ENCODE measurements around the gene RUNX2.

Gene RUNX2

DNA sequence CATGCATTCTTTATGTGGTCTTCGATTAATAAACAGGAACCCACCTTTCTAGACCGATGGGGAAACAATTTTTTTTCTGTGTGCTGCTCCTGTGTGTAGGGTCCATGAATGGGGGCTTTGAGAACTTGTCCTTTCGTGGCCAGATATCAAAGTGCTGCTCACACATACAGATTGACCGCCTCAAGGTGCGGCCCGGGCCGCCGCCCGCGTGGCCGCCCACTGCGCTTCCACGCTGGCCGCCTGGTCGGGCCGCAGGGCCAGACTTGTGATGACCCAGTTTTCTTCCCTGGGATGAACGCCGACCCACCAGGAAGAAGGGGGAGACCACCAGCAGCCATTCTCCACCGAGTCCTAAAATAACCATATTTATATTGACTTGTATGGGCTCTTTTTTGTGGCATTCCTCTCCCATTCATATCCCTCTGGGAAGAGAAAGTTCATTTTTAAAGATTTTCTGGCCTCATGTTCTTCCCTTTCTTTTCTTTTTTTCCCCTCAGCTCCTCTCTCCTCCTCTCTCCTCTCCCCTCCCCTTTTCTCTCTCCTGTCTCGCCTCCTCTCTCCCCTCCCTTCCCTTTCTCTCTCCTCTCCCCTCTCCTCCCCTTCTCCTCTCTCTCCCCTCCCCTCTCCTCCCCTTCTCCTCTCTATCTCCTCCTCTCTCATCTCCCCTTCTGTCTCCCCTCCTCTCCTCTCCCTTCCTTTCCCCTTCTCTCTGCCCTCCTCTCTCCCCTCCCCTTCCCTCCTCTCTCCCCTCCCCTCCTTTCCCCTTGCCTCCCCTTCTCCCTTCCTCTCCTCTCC is 314.4 kb downstream of the RUNX2 start:
- H3K27ac Mint-ChIP-seq = no peak overlapping the region
- DNase-seq (ENCODE audit: low spot score) = no peak
- H3K9me3 Mint-ChIP-seq = no peaks in the 10 kb centered on the region
- H3K4me3 Mint-ChIP-seq = no peak overlapping the region
- H3K4me1 Mint-ChIP-seq (ENCODE audit: low read depth) = peaks cover 23% of the 10 kb centered on the region
- H3K36me3 Mint-ChIP-seq (ENCODE audit: low read depth) = no peaks in the 10 kb centered on the region
- no peaks in the 10 kb centered on the region for H3K27me3 Mint-ChIP-seq (ENCODE audit: low read depth)

DNA sequence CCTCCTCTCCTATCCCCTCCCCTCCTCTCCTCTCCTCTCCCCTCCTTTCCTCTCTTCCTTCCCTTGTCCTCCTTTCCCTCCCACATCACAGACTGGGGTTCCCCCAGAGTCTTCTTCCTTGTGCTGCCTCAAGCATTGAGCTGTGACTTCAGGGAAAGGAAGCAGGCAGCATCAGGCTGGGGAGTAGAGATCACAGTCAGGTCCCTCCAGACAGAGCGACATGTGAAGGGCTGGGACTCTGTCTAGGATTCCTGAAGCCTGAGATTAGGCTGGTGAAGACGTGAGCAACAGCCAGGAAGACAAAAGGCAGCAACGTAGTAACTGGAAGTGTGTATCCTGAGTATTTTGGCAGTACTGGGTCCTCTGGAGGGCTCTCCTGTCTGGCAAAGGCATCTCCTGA is 315.0 kb downstream of the RUNX2 start:
- Mint-ChIP-seq H3K36me3 (ENCODE audit: low read depth) (no peaks in the 10 kb centered on the region), H3K4me3 (no peak overlapping the region), H3K27me3 (ENCODE audit: low read depth) (no peaks in the 10 kb centered on the region), H3K9me3 (no peaks in the 10 kb centered on the region), H3K27ac (no peak overlapping the region), H3K4me1 (ENCODE audit: low read depth) (peaks cover 27% of the 10 kb centered on the region)
- no peak for DNase-seq (ENCODE audit: low spot score)

DNA sequence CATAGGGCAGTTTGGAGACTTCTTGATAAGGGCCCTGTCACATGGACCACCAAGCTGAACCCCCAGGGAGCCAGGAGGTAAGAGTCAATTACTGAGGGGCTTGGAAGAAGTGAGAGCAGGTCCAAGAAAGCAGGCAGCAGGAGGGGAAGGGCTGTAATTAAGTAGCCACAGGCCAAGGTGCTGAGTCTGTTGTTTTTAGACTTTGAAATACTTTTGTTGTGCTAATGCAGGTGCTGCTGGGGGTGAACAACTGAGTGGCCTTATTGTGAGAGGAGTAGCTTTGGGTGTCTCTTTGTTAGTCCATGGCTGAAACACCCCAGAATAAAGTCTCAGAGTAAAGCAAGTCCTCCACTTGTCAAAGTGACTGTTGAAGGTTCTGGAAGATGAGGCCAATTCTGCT is 316.6 kb downstream of the RUNX2 start:
- Mint-ChIP-seq H3K27ac (no peak overlapping the region), H3K4me1 (ENCODE audit: low read depth) (peaks cover 29% of the 10 kb centered on the region), H3K27me3 (ENCODE audit: low read depth) (no peaks in the 10 kb centered on the region), H3K36me3 (ENCODE audit: low read depth) (no peaks in the 10 kb centered on the region), H3K9me3 (no peaks in the 10 kb centered on the region), H3K4me3 (no peak overlapping the region)
- DNase-seq (ENCODE audit: low spot score) = no peak

DNA sequence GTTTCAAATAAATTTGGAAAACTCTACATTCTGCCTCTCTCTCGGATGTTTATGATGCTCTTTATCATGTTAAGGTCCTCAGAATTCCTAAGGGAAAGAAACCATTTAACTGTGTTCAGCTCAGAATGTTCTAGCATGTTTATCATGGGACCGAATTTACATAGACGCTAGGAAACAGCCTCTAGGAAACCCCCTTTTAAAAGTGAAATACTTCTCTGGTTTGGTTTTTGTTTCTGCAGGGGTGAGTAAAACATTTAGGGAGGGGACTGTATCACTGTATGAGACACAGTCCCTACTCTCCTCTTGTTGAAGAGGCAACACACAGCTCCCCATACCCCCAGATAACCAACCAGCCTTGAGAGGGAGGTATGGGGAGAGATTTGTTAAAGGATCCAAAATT is 317.2 kb downstream of the RUNX2 start:
- no peaks in the 10 kb centered on the region for H3K9me3 Mint-ChIP-seq
- no peak overlapping the region for H3K27ac Mint-ChIP-seq
- no peaks in the 10 kb centered on the region for H3K27me3 Mint-ChIP-seq (ENCODE audit: low read depth)
- H3K4me1 Mint-ChIP-seq (ENCODE audit: low read depth) = peaks cover 29% of the 10 kb centered on the region
- DNase-seq (ENCODE audit: low spot score) = no peak
- no peak overlapping the region for H3K4me3 Mint-ChIP-seq
- H3K36me3 Mint-ChIP-seq (ENCODE audit: low read depth) = no peaks in the 10 kb centered on the region

DNA sequence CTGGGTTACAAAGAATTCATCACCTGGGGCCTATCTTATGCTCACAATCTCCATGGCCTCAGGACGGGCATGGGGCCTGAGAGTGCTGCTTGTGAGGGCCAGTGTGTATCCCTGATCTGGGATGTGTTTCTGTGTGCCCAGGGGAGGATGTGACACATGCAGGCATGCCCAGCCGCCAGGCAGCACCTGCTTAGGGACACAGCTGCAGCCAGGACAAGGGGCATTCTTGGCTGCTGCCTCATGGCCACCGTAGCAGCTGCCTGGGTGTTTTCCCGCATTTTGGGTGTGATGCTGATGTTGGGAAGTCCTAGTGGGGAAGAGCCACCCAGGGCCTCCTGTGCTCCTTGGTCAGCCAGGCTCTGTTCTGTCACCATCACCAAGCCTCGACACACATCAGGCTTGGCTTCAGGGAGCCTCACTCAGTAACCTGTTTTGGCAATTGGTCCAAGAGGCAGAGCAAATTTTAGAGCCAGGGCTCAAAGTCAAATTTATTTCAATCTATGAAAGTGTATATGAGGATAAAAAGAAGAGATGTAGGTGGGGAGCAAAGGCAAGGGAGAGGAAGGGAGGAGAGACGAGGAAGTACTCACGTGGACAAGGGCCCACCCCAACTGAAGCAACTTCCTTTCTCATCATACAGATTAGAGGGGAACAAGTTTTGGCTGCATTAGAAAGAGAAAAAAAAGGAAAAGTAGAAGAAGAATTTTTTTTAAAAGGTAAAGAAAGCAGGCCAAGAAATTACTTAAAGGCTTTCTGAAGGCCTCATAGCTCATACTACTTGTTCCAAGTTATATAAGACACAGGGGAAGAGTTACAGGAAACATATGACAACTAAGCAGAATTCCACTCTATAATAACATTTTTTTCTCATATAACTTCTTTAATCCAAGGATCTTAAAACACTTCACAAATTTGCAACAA is 319.5 kb downstream of the RUNX2 start:
- Mint-ChIP-seq H3K4me1 (ENCODE audit: low read depth) (peaks cover 27% of the 10 kb centered on the region), H3K27ac (peak overlapping the region; percentile 1), H3K9me3 (no peaks in the 10 kb centered on the region), H3K27me3 (ENCODE audit: low read depth) (no peaks in the 10 kb centered on the region), H3K4me3 (no peak overlapping the region), H3K36me3 (ENCODE audit: low read depth) (peaks cover under 1% of the 10 kb centered on the region)
- DNase-seq (ENCODE audit: low spot score) = no peak

DNA sequence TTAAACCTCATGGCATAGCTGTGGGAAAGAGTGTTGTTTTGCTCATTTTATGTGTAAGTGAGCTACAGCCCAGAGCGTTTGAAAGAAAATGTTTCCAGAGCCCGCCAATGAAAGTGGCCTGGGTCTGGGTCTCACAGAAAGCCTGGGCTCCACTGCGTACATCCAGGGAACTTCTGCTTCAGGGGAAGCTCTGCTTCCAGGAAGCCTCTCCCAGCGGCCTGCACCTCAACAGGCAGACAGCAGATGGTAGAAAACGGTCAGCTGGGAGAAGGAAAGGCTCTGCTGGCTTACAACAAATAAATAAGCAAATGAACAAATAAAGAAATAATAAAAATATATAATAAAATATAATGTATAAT is 320.1 kb downstream of the RUNX2 start:
- Mint-ChIP-seq H3K27me3 (ENCODE audit: low read depth) (no peaks in the 10 kb centered on the region), H3K36me3 (ENCODE audit: low read depth) (peaks cover 5% of the 10 kb centered on the region), H3K27ac (no peak overlapping the region), H3K4me3 (no peak overlapping the region), H3K9me3 (no peaks in the 10 kb centered on the region), H3K4me1 (ENCODE audit: low read depth) (peaks cover 29% of the 10 kb centered on the region)
- no peak for DNase-seq (ENCODE audit: low spot score)

DNA sequence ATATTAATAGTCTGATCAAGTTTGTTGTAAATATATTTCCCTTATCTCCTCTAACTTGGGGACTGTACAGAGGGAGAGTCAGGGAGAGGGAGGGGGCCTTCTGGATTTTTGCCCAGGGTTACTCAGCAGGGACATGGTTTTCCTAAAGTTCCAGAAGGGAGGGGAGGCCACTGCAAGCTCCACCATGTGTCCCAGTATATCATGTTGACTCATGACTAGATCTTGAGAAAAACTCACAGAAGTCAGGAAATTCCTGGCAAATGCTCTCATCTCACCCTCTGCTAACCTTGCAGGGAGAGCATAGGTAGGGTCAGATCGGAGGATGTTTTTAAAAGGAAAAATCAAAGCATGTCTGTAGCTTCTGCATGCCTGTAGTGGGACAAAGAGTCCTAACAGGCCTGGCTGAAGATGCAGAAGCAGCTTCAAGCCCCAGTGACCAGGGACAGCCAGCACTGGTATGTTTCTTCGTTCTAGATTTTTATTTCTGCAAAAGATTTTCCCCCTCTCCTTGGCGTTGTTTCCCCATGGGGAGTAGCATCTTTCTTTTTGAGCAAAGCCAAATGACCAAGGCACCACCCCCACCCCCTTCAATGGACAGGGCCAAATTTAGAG is 322.5 kb downstream of the RUNX2 start:
- DNase-seq (ENCODE audit: low spot score) = no peak
- no peak overlapping the region for H3K4me3 Mint-ChIP-seq
- no peaks in the 10 kb centered on the region for H3K27me3 Mint-ChIP-seq (ENCODE audit: low read depth)
- peaks cover 6% of the 10 kb centered on the region for H3K36me3 Mint-ChIP-seq (ENCODE audit: low read depth)
- H3K9me3 Mint-ChIP-seq = no peaks in the 10 kb centered on the region
- peaks cover 22% of the 10 kb centered on the region for H3K4me1 Mint-ChIP-seq (ENCODE audit: low read depth)
- H3K27ac Mint-ChIP-seq = peak overlapping the region; percentile 4

DNA sequence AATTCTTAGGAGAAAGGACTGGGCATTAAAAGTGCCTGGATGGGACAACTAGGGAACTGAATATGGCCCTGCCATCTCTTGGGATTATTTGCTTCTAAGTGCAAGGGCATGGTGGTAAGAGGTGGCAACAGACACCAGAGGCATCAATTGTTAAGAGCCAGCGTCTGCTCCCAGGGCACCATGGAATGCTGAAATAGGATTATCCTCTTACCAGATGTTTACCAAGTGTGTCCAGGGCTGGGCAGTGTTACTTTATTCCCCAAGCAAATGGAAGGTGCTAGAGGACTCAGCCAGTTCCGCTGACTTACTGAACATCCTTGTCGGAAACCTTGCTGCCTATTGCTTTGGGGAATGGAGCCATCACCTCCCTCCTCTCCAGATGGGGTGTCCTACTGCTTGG is 323.2 kb downstream of the RUNX2 start:
- H3K9me3 Mint-ChIP-seq = no peaks in the 10 kb centered on the region
- H3K4me1 Mint-ChIP-seq (ENCODE audit: low read depth) = peaks cover 19% of the 10 kb centered on the region
- H3K36me3 Mint-ChIP-seq (ENCODE audit: low read depth) = peaks cover 6% of the 10 kb centered on the region
- DNase-seq (ENCODE audit: low spot score) = no peak
- no peak overlapping the region for H3K27ac Mint-ChIP-seq
- H3K4me3 Mint-ChIP-seq = no peak overlapping the region
- no peaks in the 10 kb centered on the region for H3K27me3 Mint-ChIP-seq (ENCODE audit: low read depth)

DNA sequence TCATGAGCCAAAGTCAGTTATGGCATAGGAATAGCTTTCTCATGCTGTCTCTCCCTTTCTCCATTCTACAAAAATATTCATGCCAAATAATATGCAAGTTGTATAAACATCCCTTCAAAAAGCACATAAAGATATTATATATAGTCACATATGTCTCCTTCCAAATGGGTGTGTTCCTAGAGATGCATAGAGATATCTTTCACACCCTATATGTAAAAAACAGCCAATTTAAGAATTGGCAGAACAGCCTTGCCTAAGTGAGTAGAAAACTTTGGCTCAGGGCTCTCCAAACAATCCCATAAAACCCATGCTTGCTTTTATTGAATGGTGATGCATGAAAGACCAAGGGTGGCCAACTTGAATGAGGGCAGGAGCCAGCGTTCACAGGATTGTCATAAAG is 324.3 kb downstream of the RUNX2 start:
- Mint-ChIP-seq H3K4me3 (no peak overlapping the region), H3K27me3 (ENCODE audit: low read depth) (no peaks in the 10 kb centered on the region), H3K36me3 (ENCODE audit: low read depth) (peaks cover 8% of the 10 kb centered on the region), H3K9me3 (peaks cover 6% of the 10 kb centered on the region), H3K4me1 (ENCODE audit: low read depth) (peaks cover 17% of the 10 kb centered on the region), H3K27ac (no peak overlapping the region)
- DNase-seq (ENCODE audit: low spot score) = no peak

DNA sequence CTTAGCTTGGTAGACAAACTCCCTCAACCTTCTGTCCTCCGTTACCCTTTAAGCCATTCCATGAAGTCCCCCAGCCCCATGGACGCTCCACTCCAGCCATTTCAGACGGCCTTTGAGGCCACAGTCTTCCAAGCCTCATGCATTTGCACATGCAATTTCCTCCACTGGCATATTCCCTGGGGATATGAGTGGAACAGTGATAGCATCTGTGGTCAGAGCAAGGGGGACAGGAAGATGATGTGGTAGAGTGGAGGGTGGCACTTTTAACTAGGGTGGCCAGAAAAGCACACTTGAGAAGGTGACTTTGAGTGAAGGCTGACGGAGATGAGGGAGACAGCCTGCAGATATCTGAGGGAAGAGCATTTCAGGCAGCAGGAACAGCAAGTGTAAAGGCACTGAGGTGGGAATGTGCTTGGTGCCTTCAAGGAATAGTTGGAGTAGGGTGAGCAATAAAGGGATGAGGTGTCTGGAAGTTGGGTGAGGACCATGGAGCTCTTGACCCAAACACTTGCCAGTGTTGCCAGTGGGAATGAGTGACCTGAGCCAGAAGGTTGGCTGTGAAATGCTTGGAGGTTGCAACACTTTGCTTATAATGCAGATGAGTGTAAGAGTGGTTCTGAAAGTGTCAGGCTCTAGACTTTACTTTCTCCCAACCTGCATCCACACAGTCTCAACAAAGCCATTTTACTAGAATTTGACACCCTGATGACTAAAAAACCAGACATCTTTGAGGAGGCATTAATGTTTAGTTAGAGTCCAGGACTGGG is 325.2 kb downstream of the RUNX2 start:
- H3K27ac Mint-ChIP-seq = no peak overlapping the region
- DNase-seq (ENCODE audit: low spot score) = no peak
- H3K4me3 Mint-ChIP-seq = no peak overlapping the region
- H3K4me1 Mint-ChIP-seq (ENCODE audit: low read depth) = peaks cover 17% of the 10 kb centered on the region
- no peaks in the 10 kb centered on the region for H3K27me3 Mint-ChIP-seq (ENCODE audit: low read depth)
- H3K9me3 Mint-ChIP-seq = peaks cover 6% of the 10 kb centered on the region
- peaks cover 8% of the 10 kb centered on the region for H3K36me3 Mint-ChIP-seq (ENCODE audit: low read depth)

DNA sequence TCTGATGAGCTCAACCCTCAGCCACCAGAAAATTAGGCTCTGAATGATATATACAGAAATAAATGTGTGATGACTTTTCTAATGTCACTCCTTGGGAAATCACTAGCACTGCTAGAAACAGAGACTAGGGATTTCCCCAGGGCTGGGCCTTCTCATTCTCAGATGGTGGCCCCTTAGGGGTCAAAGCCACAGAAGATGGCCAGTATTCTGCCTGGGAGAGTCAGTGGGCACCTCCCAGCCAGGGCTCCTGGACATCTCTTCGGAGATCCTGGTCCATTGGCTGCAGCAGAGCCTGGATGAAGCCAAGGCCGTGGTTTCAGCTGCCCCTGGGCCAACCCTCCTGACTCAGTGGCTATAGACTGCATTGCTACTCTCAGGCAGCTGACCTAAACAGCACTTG is 326.5 kb downstream of the RUNX2 start:
- Mint-ChIP-seq H3K27ac (no peak overlapping the region), H3K9me3 (peaks cover 6% of the 10 kb centered on the region), H3K4me1 (ENCODE audit: low read depth) (peaks cover 26% of the 10 kb centered on the region), H3K36me3 (ENCODE audit: low read depth) (peaks cover 8% of the 10 kb centered on the region), H3K4me3 (no peak overlapping the region), H3K27me3 (ENCODE audit: low read depth) (no peaks in the 10 kb centered on the region)
- no peak for DNase-seq (ENCODE audit: low spot score)

DNA sequence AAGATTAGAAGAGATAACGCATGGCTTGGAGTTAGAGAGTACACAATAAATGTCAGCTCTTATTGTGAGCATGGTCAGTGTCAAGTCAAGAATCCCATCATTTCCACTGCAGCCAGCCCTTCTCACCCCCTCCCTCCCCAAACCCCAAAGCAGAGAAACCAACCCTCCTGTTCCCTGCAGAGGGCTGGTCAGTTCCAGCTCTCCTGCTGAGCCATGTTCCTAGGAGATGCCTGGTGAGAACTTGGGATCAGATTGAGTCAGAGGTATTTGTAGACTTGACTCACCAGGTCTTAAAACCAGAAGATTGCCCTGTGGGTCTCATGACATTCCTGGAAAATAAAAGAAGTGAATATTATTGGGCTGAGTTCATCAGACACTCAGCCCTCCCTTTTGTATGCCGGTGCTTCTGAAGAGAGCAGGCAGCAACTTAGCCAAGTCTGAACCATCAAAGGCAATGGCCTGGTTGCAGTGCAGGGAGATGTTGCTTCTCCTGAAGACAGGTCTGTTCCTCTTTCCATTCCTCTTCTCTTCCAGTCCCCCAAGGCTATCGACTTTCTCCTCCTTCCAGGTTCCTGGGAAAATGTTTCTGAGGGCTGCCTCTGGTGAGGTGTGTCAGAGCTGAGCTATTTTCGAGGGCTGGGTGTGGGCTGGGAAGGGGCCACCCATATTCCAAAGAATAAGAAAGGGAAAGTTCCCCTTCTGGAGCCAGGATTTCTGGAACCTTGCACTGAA is 327.8 kb downstream of the RUNX2 start:
- DNase-seq (ENCODE audit: low spot score) = no peak
- Mint-ChIP-seq H3K4me3 (no peak overlapping the region), H3K4me1 (ENCODE audit: low read depth) (peaks cover 37% of the 10 kb centered on the region), H3K27me3 (ENCODE audit: low read depth) (no peaks in the 10 kb centered on the region), H3K36me3 (ENCODE audit: low read depth) (peaks cover 8% of the 10 kb centered on the region), H3K9me3 (peaks cover 6% of the 10 kb centered on the region), H3K27ac (no peak overlapping the region)

DNA sequence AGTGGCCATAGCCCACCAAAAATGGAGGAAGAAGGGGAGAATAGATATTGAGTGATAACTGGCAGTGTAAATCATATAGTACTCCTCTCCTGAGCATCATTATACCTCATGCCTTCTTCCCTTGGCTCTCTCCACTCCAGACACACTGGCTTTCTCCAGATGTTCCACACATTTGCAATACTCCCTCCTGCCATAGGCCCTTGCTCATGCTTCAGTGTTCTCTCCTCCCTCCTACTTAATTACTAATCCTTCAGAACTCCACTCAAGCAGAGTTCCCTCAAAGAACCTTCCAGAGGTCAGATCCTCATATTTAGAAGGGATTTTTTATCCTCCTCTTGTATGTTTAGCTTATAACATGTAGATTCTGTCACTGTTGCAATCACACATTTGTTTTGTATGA is 329.1 kb downstream of the RUNX2 start:
- DNase-seq (ENCODE audit: low spot score) = no peak
- Mint-ChIP-seq H3K36me3 (ENCODE audit: low read depth) (peaks cover 8% of the 10 kb centered on the region), H3K4me1 (ENCODE audit: low read depth) (peaks cover 46% of the 10 kb centered on the region), H3K4me3 (no peak overlapping the region), H3K27me3 (ENCODE audit: low read depth) (no peaks in the 10 kb centered on the region), H3K9me3 (peaks cover 6% of the 10 kb centered on the region), H3K27ac (no peak overlapping the region)
